ENCODE data around the gene CHRNB4.

The CHRNB4 gene

GRCh38 chr15:78630886-78631633 lies 9.9 kb downstream of the CHRNB4 start:
- DNase-seq, result no peak

GRCh38 chr15:78629716-78630065 lies 11.3 kb downstream of the CHRNB4 start:
- no peak for DNase-seq

- DNase-seq, result no peak
Measured at GRCh38 chr15:78629031-78629715, 11.8 kb downstream of the CHRNB4 start.

GRCh38 chr15:78628227-78628626 lies 12.8 kb downstream of the CHRNB4 start:
- DNase-seq, result no peak

- DNase-seq, result no peak
Measured at GRCh38 chr15:78627348-78627747, 13.7 kb downstream of the CHRNB4 start.

- no peak for DNase-seq
Measured at GRCh38 chr15:78626381-78626995, 14.5 kb downstream of the CHRNB4 start.

GRCh38 chr15:78625606-78626280 lies 15.3 kb downstream of the CHRNB4 start:
- no peak for DNase-seq

- no peak for DNase-seq
Measured at GRCh38 chr15:78624651-78625590, 16.1 kb downstream of the CHRNB4 start.

GRCh38 chr15:78623786-78624497 lies 17.1 kb downstream of the CHRNB4 start:
- no peak for DNase-seq

GRCh38 chr15:78621810-78622402 lies 19.1 kb downstream of the CHRNB4 start:
- DNase-seq, result no peak

GRCh38 chr15:78620527-78621421 lies 20.2 kb downstream of the CHRNB4 start, which contains the start of gene CHRNA3:
Gene CHRNA3 (minus strand): TSS chr15:78620996. CDS start chr15:78620794, 202 bp downstream.
- no peak for DNase-seq

GRCh38 chr15:78620021-78620526 lies 20.9 kb downstream of the CHRNB4 start:
- no peak for DNase-seq

GRCh38 chr15:78619022-78619950 lies 21.7 kb downstream of the CHRNB4 start:
- no peak for DNase-seq

GRCh38 chr15:78618490-78618934 lies 22.5 kb downstream of the CHRNB4 start:
- DNase-seq, result peak; percentile 40 to 73 (median 54)

- no peak for DNase-seq
Measured at GRCh38 chr15:78618064-78618463, 22.9 kb downstream of the CHRNB4 start.

GRCh38 chr15:78617516-78617915 lies 23.5 kb downstream of the CHRNB4 start:
- no peak for DNase-seq

- DNase-seq, result no peak
Measured at GRCh38 chr15:78617076-78617475, 23.9 kb downstream of the CHRNB4 start.

- DNase-seq, result no peak
Measured at GRCh38 chr15:78616506-78616905, 24.5 kb downstream of the CHRNB4 start.

All from T-helper 2 cell (primary cell).